Loucy (cell line): Measurements from ENCODE around the gene IGSF23.

ENCODE experiments used
- CTCF ChIP-seq: fragments of 200-600 bp; sonication (generic); conservative IDR thresholded peaks from 2 replicates; pipeline ENCODE4 v1.5.1; 2014; ENCODE audit warnings: mild to moderate bottlenecking, antibody characterized with exemption, low read length
- EZH2phosphoT487 ChIP-seq: fragments of 200-600 bp; IDR thresholded peaks from 2 replicates; pipeline ENCODE4 v1.6.1; 2018; ENCODE audit warnings: antibody characterized with exemption, mild to moderate bottlenecking, moderate library complexity, borderline replicate concordance

GRCh38 chr19:44663996-44664395, 50.6 kb downstream of the IGSF23 start:
- TF ChIP-seq CTCF (no peak), EZH2phosphoT487 (no peak)
